ENCODE data around the gene LNX2.

- no peak for TF ChIP-seq CTCF (IDR thresholded peaks at IDR 0.05 in 2 of 3, conservative IDR thresholded peaks at IDR 0.05 in 1 of 3; ENCODE audit: borderline replicate concordance in 1 of 3, insufficient read depth in 1 of 3, low read depth in 2 of 3, low read length in 2 of 3)
- TF ChIP-seq CBX3 (IDR thresholded peaks at IDR 0.05; ENCODE audit: low read depth), result no peak
- no peak for TF ChIP-seq YY1 (IDR thresholded peaks at IDR 0.05; ENCODE audit: extremely low read depth, insufficient replicate concordance, low read depth, low read length)
- TF ChIP-seq POLR2A (IDR thresholded peaks at IDR 0.05; ENCODE audit: borderline replicate concordance, extremely low read depth, insufficient read depth, insufficient read length), result no peak
- no peak for TF ChIP-seq SRF (IDR thresholded peaks at IDR 0.05; ENCODE audit: low read depth)
These were observed 124.3 kb downstream of the LNX2 start for GRCh38 chr13:27496006-27496405.
